ENCODE results near the gene DENND6B.

DNA sequence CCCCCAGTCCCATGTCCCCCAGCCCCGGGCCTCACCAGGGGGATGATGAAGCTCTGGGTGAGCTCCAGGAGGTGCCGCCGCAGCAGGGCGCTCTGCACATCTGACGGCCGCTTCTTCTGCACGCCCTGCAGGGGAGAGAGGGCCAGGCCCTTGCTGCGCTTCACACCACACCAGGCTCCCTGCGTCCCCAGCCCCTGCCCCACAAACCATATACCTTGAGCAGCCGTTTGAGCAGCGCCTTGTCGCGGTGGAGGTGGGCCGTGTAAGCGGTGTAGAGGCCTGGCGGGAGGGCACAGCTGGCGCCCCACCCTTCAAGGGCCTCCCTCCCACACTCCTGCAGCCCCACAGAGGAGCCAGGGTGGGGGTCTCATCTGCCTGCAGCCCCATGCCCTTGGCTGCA is 13.2 kb downstream of the DENND6B start:
- TF ChIP-seq ELF4 (IDR thresholded peaks at IDR 0.05) (no peak), TARDBP (IDR thresholded peaks at IDR 0.05) (no peak), L3MBTL2 (conservative IDR thresholded peaks at IDR 0.05) (no peak), ARNT (IDR thresholded peaks at IDR 0.05) (no peak)
